WERI-Rb-1 (cell line): ENCODE measurements around the gene NR1D1.
A peak's percentile ranks its signal among the peaks of the same experiment; 100 is the strongest.

ENCODE experiments used
- DNase-seq: peaks from one replicate; pipeline ENCODE4 v3.0.0-alpha.2; 2020
- H3K27ac ChIP-seq: fragments of 250-450 bp; sonication (Bioruptor Pico); 2 replicates; pipeline ENCODE4 v1.5.1; 2020; ENCODE audit warnings: mild to moderate bottlenecking, moderate library complexity
- H3K27me3 ChIP-seq: fragments of 250-450 bp; sonication (Bioruptor Pico); 2 replicates; pipeline ENCODE4 v1.5.1; 2021; ENCODE audit warnings: mild to moderate bottlenecking, low read depth, moderate library complexity; ENCODE audit not compliant: insufficient read depth, severe bottlenecking
- H3K36me3 ChIP-seq: fragments of 250-450 bp; sonication (Bioruptor Pico); 2 replicates; pipeline ENCODE4 v1.5.1; 2020; ENCODE audit warnings: mild to moderate bottlenecking, moderate library complexity
- H3K4me3 ChIP-seq: 2 replicates; pipeline ENCODE4 v1.5.1; 2011; ENCODE audit warnings: low read depth, mild to moderate bottlenecking, control low read depth, low read length
- H3K9me3 ChIP-seq: fragments of 250-450 bp; sonication (Bioruptor Pico); 2 replicates; pipeline ENCODE4 v1.5.1; 2021; ENCODE audit warnings: mild to moderate bottlenecking, moderate library complexity; ENCODE audit not compliant: severe bottlenecking
- CTCF ChIP-seq: IDR thresholded peaks from 2 replicates; pipeline ENCODE4 v1.5.1; 2011; ENCODE audit warnings: low read depth, mild to moderate bottlenecking, control low read depth, inconsistent platforms, low read length

NR1D1 gene

GRCh38 chr17:40087049-40087794 is 13.2 kb downstream of the NR1D1 start:
- DNase-seq = no peak
- no peak for TF ChIP-seq CTCF
- Histone ChIP-seq H3K36me3 (peaks cover 54% of the 10 kb centered on the region), H3K4me3 (no peak overlapping the region), H3K27ac (no peak overlapping the region), H3K27me3 (no peaks in the 10 kb centered on the region), H3K9me3 (no peaks in the 10 kb centered on the region)

DNA sequence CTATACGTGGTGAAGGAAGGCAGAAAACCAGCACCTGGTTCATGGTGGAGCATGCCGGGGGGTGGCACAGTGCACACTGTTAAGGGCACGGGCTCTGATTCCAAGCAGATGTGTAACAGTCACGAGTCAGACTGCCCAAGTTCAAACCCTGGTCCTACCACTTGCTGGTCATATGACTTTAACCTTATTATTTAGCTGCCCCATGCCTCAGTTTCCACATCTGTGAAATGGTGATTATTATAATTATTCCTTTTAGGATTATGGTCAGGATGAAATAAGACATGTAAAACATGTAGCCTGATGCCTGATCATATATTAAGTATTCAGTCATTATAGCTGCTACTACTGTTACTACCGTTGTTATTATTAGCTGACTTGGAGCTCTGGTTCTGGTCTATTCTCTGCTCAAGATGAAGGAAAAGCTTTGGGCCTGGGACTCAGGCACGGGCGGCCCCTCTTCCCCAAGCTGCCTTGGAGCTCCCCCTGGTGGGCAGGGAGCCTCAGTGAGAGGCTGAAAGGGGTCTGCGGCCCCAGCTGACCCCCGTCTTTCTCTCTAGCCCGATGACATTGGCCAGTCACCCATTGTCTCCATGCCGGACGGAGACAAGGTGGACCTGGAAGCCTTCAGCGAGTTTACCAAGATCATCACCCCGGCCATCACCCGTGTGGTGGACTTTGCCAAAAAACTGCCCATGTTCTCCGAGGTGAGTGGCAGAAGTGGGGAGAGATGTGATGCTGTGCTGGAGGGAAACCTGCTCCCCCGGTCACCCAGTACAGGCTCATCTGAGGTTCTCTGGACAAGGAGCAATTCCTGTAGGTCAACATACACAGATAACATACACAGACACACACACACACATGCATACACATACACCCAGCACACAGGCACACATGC is 14.0 kb downstream of the NR1D1 start:
- peak; percentile 83 for DNase-seq
- H3K9me3 ChIP-seq = no peaks in the 10 kb centered on the region

GRCh38 chr17:40084477-40084876 is 15.9 kb downstream of the NR1D1 start:
- Histone ChIP-seq H3K9me3 (no peaks in the 10 kb centered on the region), H3K27me3 (no peaks in the 10 kb centered on the region), H3K36me3 (peaks cover 58% of the 10 kb centered on the region), H3K4me3 (no peak overlapping the region), H3K27ac (no peak overlapping the region)
- TF ChIP-seq CTCF = no peak
- DNase-seq = no peak

More for the DNA sequence above, 14.0 kb downstream of the NR1D1 start:
- Histone ChIP-seq H3K36me3 (peaks cover 56% of the 10 kb centered on the region), H3K4me3 (no peak overlapping the region), H3K27ac (no peak overlapping the region), H3K27me3 (no peaks in the 10 kb centered on the region)
- peak; percentile 93 for TF ChIP-seq CTCF

- Histone ChIP-seq H3K27ac (no peak overlapping the region), H3K4me3 (no peak overlapping the region), H3K36me3 (peaks cover 27% of the 10 kb centered on the region), H3K27me3 (no peaks in the 10 kb centered on the region), H3K9me3 (no peaks in the 10 kb centered on the region)
- no peak for TF ChIP-seq CTCF
- DNase-seq = no peak
These were observed 20.8 kb downstream of the NR1D1 start for GRCh38 chr17:40079545-40079944.

DNA sequence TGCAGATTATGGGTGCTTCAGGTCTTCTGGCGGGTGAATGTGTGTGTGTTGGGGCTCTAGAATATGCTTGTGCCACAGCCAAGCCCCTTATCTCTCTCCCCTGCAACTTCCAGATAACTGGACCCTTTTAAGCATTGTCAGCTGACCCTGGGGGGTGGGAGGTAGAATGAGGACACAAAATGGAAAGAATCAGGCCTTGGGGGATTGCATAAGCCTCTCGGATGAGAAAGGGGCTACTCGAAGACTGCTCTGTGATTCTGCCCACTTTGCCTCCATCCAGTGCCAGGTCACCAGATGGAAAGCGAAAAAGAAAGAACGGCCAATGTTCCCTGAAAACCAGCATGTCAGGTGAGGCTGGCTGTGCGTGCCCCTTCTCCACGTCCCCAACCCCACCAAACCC is 23.8 kb downstream of the NR1D1 start:
- no peak for TF ChIP-seq CTCF
- H3K4me3 ChIP-seq = no peak overlapping the region
- H3K9me3 ChIP-seq = no peaks in the 10 kb centered on the region
- no peaks in the 10 kb centered on the region for H3K27me3 ChIP-seq
- peak overlapping the region; percentile 13; the same call in 1 of the 2 replicates for H3K27ac ChIP-seq
- H3K36me3 ChIP-seq = peaks cover 21% of the 10 kb centered on the region
- no peak for DNase-seq
